OCI-LY1 (cell line): ENCODE measurements around the gene ALDH4A1.

Experiments
- EZH2 ChIP-seq: fragments of 200-600 bp; sonication (generic), shearing (Covaris generic); IDR thresholded peaks from 2 replicates; pipeline ENCODE4 v1.8.0; 2017; ENCODE audit warnings: borderline replicate concordance, mixed run types, mild to moderate bottlenecking, antibody characterized with exemption, low read length, moderate library complexity, mixed read lengths
- TF ChIP-seq, protein P1 (sequence below): fragments of 200-600 bp; sonication (generic), shearing (Covaris generic); IDR thresholded peaks from 2 replicates; pipeline ENCODE4 v1.5.1; 2017; ENCODE audit warnings: mild to moderate bottlenecking, antibody characterized with exemption, low read length, moderate library complexity, mixed read lengths

DNA sequence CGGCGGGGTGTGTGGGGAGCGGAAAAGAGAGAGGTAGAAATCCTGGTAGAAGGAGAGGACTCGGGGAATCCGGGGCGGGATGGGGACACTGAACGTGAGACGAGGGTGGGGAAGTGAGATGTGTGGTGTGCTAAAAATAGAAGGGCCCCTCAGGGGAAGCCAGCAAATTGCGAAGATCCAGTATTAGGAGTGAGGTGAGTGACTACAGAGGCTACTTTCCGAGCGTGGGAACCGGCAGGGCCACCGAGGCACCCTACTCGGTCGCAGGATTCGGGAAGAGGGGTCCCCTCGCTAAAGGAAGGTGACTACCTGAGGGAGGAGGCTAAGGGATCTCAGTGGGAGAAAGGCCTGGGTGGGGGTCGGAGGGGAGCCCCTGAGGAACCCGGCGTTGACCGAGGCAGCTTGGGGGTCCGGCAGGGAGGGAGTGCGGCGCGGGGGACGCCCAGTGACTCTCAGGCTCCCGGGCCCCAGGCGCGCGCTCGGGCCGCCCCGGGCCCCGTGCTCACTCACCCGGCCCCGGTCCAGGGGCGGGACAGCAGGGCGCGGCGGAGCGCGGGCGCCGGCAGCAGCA, 318 bp downstream of the ALDH4A1 start:
- TF ChIP-seq EZH2, result no peak
- TF ChIP-seq, protein P1, sequence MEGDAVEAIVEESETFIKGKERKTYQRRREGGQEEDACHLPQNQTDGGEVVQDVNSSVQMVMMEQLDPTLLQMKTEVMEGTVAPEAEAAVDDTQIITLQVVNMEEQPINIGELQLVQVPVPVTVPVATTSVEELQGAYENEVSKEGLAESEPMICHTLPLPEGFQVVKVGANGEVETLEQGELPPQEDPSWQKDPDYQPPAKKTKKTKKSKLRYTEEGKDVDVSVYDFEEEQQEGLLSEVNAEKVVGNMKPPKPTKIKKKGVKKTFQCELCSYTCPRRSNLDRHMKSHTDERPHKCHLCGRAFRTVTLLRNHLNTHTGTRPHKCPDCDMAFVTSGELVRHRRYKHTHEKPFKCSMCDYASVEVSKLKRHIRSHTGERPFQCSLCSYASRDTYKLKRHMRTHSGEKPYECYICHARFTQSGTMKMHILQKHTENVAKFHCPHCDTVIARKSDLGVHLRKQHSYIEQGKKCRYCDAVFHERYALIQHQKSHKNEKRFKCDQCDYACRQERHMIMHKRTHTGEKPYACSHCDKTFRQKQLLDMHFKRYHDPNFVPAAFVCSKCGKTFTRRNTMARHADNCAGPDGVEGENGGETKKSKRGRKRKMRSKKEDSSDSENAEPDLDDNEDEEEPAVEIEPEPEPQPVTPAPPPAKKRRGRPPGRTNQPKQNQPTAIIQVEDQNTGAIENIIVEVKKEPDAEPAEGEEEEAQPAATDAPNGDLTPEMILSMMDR, result no peak
